Measurements from ENCODE around the gene HOXC6. TPM values are rescaled to one million over a fixed set of nuclear protein-coding genes. Genes with fewer than 3 reads are reported as not detected.

HOXC6 gene
- total RNA-seq, 4 donors from 2014 or later: 0.23 to 0.42 (median 0.32) TPM; not detected in 1

DNA sequence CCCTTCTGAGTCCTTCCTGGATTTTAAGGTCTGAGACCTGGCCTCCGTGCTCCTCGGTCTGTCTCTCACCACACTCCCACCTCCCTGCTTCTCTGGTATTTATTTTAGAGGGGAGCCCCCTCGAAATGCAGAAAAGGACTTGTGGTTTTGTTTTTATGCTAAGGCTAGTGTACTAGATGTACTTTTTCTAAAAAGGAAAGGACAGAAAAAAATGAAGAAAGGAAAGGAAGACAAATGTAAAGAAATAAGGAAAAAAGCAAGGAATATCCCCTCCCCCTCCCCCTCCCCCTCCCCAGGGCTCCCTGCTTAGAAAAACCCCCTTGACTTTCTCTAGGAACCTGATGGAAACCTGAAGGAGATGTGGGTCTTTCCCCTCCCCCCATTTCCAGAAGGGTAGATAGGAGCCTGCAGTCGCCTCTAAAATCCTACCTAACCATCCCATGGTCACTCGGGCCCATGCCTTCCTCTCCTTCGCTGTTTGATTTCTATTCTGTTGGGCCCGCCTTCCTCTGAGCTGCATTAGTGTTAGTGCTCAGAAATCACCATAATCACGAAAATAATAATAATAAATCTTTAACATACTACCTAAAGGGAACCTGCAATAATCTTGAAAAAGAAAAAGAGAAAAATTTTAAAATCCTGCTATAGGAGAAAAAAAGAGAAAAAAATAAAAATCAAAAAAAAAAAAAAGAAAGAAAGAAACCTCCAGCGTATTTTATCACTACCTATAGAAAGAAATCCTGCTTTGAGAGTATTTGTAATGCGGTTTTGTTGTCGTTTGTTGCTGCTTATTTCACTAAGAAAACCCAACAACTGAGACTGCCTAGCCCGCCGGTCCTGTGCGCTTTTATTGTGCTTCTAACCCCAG lies 16.3 kb upstream of the HOXC6 start:
- Histone ChIP-seq H3K27ac (replicated peaks in 1 of 4) (no peak overlapping the region), H3K27me3 (peaks cover 11 to 99% (median 88%) of the 10 kb centered on the region in 4 donors), H3K9me3 (no peaks in the 10 kb centered on the region), H3K4me1 (peaks cover 14 to 58% (median 31%) of the 10 kb centered on the region in 4 donors), H3K36me3 (no peaks in the 10 kb centered on the region), H3K4me3 (no peak overlapping the region)
- no peak for DNase-seq (ENCODE audit: extremely low spot score)
- 28% methylated on average over 14 of the region's 14 CpGs for WGBS
- intact Hi-C loops (cut with DNase I): loop anchor here (10.0 kb wide), 1 partner anchor 353 kb away; the partner anchor contains the start of gene GPR84
- TF ChIP-seq, protein P1, sequence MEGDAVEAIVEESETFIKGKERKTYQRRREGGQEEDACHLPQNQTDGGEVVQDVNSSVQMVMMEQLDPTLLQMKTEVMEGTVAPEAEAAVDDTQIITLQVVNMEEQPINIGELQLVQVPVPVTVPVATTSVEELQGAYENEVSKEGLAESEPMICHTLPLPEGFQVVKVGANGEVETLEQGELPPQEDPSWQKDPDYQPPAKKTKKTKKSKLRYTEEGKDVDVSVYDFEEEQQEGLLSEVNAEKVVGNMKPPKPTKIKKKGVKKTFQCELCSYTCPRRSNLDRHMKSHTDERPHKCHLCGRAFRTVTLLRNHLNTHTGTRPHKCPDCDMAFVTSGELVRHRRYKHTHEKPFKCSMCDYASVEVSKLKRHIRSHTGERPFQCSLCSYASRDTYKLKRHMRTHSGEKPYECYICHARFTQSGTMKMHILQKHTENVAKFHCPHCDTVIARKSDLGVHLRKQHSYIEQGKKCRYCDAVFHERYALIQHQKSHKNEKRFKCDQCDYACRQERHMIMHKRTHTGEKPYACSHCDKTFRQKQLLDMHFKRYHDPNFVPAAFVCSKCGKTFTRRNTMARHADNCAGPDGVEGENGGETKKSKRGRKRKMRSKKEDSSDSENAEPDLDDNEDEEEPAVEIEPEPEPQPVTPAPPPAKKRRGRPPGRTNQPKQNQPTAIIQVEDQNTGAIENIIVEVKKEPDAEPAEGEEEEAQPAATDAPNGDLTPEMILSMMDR (IDR thresholded peaks at IDR 0.05): no peak
- TF ChIP-seq POLR2AphosphoS5 (IDR thresholded peaks at IDR 0.05): no peak
- no peak for TF ChIP-seq EP300 (IDR thresholded peaks at IDR 0.05)

DNA sequence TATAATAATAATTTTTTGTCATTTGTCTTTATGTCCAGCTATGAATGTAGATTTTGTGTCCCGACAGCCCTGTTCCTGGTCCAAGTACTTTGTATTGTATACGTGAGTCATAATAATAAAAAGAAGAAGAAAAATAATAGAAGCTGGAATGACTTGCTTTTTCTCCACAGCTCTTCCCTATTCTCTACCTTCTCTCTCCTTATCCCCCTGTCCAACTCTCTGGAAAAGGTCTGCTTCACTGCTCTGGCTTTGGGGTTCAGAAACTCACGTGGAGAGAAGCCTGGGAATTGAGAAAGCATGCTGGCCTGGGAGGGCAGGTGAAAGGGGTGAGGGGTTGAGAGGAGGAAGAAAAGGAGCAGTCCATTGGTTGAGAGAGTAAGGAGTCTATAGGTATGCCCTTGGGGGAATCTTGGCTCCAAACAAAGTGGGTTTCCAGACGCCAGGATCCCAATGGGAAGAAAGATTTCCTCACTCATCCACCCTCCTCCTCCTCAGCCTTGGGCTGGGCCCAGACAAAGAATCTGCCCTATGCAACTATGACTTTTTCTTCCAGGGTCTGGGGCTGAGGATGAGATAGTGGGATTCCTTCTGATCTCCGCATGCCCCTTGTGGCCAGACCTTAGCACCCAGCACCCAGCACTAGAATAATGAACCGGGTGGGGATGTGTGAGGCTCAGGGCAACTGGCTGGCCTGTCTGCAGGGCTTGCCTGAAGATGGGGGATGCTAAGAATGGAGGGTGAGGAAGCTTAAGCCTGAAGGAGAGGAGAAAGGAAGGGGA lies 15.4 kb upstream of the HOXC6 start:
- no peak overlapping the region for H3K4me3 ChIP-seq
- intact Hi-C loops (cut with DNase I): loop anchor here (10.0 kb wide), 1 partner anchor 352 kb away; the partner anchor contains the start of gene GPR84
- H3K4me1 ChIP-seq: peaks cover 22 to 67% (median 41%) of the 10 kb centered on the region in 4 donors
- no peaks in the 10 kb centered on the region for H3K9me3 ChIP-seq
- H3K27ac ChIP-seq (replicated peaks in 1 of 4): no peak overlapping the region
- no peaks in the 10 kb centered on the region for H3K36me3 ChIP-seq
- WGBS: 31% methylated on average over 6 of the region's 6 CpGs
- DNase-seq (ENCODE audit: extremely low spot score): no peak
- peaks cover 11 to 99% (median 87%) of the 10 kb centered on the region in 4 donors for H3K27me3 ChIP-seq
- TF ChIP-seq EP300 (IDR thresholded peaks at IDR 0.05) (no peak), POLR2A (IDR thresholded peaks at IDR 0.05; ENCODE audit: low read depth) (no peak), POLR2AphosphoS5 (IDR thresholded peaks at IDR 0.05) (no peak)

DNA sequence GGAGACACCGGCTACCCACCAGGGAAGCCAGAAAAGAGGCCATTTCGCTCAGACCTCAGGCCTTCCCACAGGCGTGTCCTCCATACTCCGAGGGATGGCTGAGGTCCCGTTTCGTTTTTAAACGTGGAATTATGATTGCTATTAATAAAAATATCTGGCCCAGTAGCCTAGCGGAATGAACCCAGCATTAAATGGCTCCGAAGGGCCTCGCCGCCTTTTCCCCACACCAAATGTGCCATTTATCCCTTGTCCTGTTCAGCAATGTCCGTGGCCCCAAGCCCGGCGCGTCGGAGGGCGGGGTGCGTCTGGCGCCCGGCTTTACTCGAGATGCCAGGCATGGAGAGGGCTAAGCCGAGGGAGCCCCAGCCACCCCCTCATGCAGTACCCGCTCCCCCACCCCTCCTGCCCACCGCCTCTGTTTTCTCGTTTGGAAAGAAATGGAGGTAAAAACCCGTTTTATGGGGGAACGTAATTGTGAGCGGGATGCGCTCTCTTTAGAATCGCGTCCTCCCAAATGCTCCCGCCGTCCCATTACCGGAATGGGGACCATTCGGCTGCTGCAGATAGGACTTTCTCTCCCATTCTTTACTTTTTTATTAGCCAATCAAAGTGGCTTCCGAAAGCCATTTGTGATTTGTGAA lies 13.7 kb upstream of the HOXC6 start:
- Histone ChIP-seq H3K36me3 (no peaks in the 10 kb centered on the region), H3K27ac (replicated peaks in 1 of 4) (no peak overlapping the region), H3K27me3 (peaks cover 5 to 100% (median 81%) of the 10 kb centered on the region in 4 donors), H3K4me1 (peaks cover 20 to 72% (median 49%) of the 10 kb centered on the region in 4 donors), H3K4me3 (peak overlapping the region; percentile 5 to 38 (median 25)), H3K9me3 (no peaks in the 10 kb centered on the region)
- WGBS: 6% methylated on average over 35 of the region's 36 CpGs
- intact Hi-C loops (cut with DNase I): loop anchor here (10.0 kb wide), 1 partner anchor 350 kb away; the partner anchor contains the start of gene GPR84
- no peak for TF ChIP-seq EP300 (IDR thresholded peaks at IDR 0.05)
- TF ChIP-seq POLR2A (IDR thresholded peaks at IDR 0.05; ENCODE audit: low read depth): no peak
- TF ChIP-seq, protein P1 (IDR thresholded peaks at IDR 0.05): no peak
- no peak for TF ChIP-seq POLR2AphosphoS5 (IDR thresholded peaks at IDR 0.05)
- no peak for DNase-seq (ENCODE audit: extremely low spot score)

DNA sequence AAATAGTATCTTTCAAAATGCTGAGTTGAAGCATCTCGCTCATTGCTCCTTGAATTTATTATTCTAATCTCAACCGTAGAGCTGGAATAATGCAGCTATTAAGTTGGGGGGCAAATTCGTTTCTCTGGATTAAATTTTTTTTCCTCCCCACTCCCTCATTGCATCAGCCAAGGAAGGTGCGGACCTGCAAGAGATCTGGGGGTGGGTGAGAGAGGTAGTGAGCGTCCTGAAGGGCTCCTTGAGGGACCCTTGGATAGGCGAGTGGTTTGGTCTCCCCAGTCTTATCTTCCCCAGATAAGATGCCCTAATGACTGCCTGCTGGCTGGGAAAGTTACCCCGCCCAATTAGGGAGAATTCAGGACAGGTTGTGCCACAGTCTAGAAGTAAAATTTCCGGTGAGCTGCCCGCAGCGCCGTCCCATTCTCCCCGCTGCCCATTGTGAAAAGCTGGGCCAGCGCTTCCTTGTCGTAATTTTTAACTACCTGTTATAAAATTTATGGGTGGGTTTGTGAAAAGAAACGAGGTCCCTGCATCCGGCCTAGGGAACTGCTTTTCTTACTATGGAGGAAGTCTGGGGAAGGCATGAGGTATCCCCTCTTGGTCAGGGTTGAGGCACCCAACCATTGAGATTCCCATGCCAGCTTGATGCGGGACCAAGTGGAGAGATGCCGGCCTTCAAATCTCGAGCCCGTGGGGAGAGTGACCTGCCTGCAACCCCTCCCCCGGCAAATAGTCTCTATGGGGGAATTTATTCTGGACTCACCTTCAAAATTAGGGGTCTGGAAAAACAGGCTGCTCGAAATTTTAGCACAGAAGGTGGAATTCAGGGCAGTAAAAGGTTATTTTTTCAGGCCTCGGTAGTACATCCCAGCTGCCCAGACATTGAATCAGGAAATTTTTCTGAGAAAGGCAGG lies 13.0 kb upstream of the HOXC6 start:
- Histone ChIP-seq H3K27me3 (peaks cover 0 to 100% (median 74%) of the 10 kb centered on the region in 4 donors), H3K4me3 (no peak overlapping the region), H3K27ac (replicated peaks in 1 of 4) (no peak overlapping the region), H3K4me1 (peaks cover 22 to 74% (median 50%) of the 10 kb centered on the region in 4 donors), H3K36me3 (no peaks in the 10 kb centered on the region), H3K9me3 (no peaks in the 10 kb centered on the region)
- TF ChIP-seq POLR2A (IDR thresholded peaks at IDR 0.05; ENCODE audit: low read depth): no peak
- TF ChIP-seq, protein P1 (IDR thresholded peaks at IDR 0.05): no peak
- TF ChIP-seq EP300 (IDR thresholded peaks at IDR 0.05): no peak
- TF ChIP-seq POLR2AphosphoS5 (IDR thresholded peaks at IDR 0.05): peak in 1 of 2 donors; percentile 29
- DNase-seq (ENCODE audit: extremely low spot score): no peak
- 17% methylated on average over 22 of the region's 23 CpGs for WGBS
- intact Hi-C loops (cut with DNase I): loop anchor here (10.0 kb wide), 1 partner anchor 350 kb away; the partner anchor contains the start of gene GPR84

All from esophagus muscularis mucosa (tissue), 4 donors.